Fibroblast of lung (primary cell): ENCODE measurements around the gene NRXN2. TPM values are rescaled to one million over a fixed set of nuclear protein-coding genes. Genes with fewer than 3 reads are reported as not detected.

ENCODE experiments used
- DNase-seq, 2 donors: peaks; one replicate each; pipeline versions ENCODE4 v3.0.0 to v3.0.0-alpha.2; 2010; ENCODE audit warnings: low read depth in 2 of 2
- H2AFZ ChIP-seq: 2 replicates; pipeline ENCODE4 v1.5.1; 2012; ENCODE audit warnings: low read length, control low read depth, inconsistent platforms
- H3K27ac ChIP-seq: 2 replicates; pipeline ENCODE4 v1.5.1; 2011; ENCODE audit warnings: low read length, control low read depth; ENCODE audit not compliant: insufficient read depth
- H3K27me3 ChIP-seq: 2 replicates; pipeline ENCODE4 v1.5.1; 2011; ENCODE audit warnings: mild to moderate bottlenecking, low read length; ENCODE audit not compliant: control insufficient read depth, insufficient read depth
- H3K36me3 ChIP-seq: 2 replicates; pipeline ENCODE4 v1.5.1; 2011; ENCODE audit warnings: low read length; ENCODE audit not compliant: control insufficient read depth, insufficient read depth
- H3K4me1 ChIP-seq: 2 replicates; pipeline ENCODE4 v1.5.1; 2011; ENCODE audit warnings: low read length; ENCODE audit not compliant: control insufficient read depth, insufficient read depth; ENCODE audit errors: extremely low read depth
- H3K4me2 ChIP-seq: 2 replicates; pipeline ENCODE4 v1.5.1; 2011; ENCODE audit warnings: low read length, control low read depth; ENCODE audit not compliant: insufficient read depth; ENCODE audit errors: extremely low read depth
- H3K4me3 ChIP-seq, 4 experiments: fragments of 200-600 bp in 1 of 4; sonication (generic) in 1 of 4; replicated peaks in 1 of 4; 2 replicates each; pipeline ENCODE4 v1.5.1; 2011 to 2016; ENCODE audit warnings: low read length in 4 of 4, low read depth in 3 of 4, mild to moderate bottlenecking in 3 of 4, control low read depth in 2 of 4, inconsistent platforms in 1 of 4, mixed read lengths in 1 of 4; ENCODE audit not compliant: insufficient read depth in 1 of 4; ENCODE audit errors: control extremely low read depth in 1 of 4
- H3K79me2 ChIP-seq: 2 replicates; pipeline ENCODE4 v1.5.1; 2012; ENCODE audit warnings: mild to moderate bottlenecking, low read length, inconsistent platforms; ENCODE audit not compliant: control insufficient read depth, insufficient read depth
- H3K9ac ChIP-seq: 2 replicates; pipeline ENCODE4 v1.5.1; 2011; ENCODE audit warnings: mild to moderate bottlenecking, low read length, control low read depth; ENCODE audit not compliant: insufficient read depth
- H3K9me3 ChIP-seq: 2 replicates; pipeline ENCODE4 v1.5.1; 2012; ENCODE audit warnings: low read depth, low read length; ENCODE audit not compliant: control insufficient read depth, insufficient read depth
- H4K20me1 ChIP-seq: 2 replicates; pipeline ENCODE4 v1.5.1; 2011; ENCODE audit warnings: low read length; ENCODE audit not compliant: control insufficient read depth, insufficient read depth; ENCODE audit errors: extremely low read depth
- EZH2 ChIP-seq: IDR thresholded peaks from 2 replicates; pipeline ENCODE4 v1.5.1; 2012; ENCODE audit warnings: low read length, control low read depth, mild to moderate bottlenecking; ENCODE audit errors: missing control alignments
- polyA plus RNA-seq, 2 donors: library from polyadenylated mRNA; depleted of rRNA in 1 of 2; stranded (reverse) in 1 of 2; unstranded in 1 of 2; fragments of >200 nt; gene quantifications; 2 replicates each; pipeline ENCODE4 v1.2.1, GENCODE V29; 2011 to 2012; ENCODE audit warnings: missing spikeins in 1 of 2
- total RNA-seq: library from RNA; depleted of rRNA; stranded (reverse); fragments of >200 nt; gene quantifications from 2 replicates; pipeline ENCODE4 v1.2.1, GENCODE V29; 2014
- TF ChIP-seq, protein P1 (sequence below), 2 donors: IDR thresholded peaks in 1 of 2; conservative IDR thresholded peaks in 1 of 2; 1 replicate in 1 of 2; 2 replicates in 1 of 2; pipeline ENCODE4 v1.5.1; 2011 to 2012; ENCODE audit warnings: low read length in 2 of 2, control low read depth in 1 of 2, inconsistent platforms in 1 of 2, low read depth in 1 of 2, mild to moderate bottlenecking in 1 of 2

Gene NRXN2
- total and polyA plus RNA-seq, 2 donors (not counting 1 experiment from before 2014, with no cell fraction given), result under 0.01 to 0.75 TPM

DNA sequence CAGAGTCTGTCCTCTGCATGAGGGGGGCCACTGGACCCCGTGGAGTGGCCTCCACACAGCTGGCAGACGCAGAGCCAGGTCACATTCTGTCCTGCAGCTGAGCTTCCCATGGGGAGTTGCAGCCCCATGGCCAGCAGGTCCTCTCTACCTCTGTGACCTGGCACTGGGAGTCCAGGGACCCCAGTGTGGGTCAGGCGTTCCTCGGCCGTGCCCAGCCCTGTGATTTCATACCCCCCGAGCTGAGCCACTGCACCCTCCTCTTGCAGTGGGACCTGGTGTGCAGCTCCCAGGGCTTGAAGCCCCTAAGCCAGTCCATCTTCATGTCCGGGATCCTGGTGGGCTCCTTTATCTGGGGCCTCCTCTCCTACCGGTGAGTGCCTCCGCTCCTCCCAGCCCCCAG lies 164.1 kb downstream of the NRXN2 start:
- Histone ChIP-seq H4K20me1 (no peaks in the 10 kb centered on the region), H3K36me3 (no peaks in the 10 kb centered on the region), H3K9me3 (no peaks in the 10 kb centered on the region), H3K79me2 (no peaks in the 10 kb centered on the region), H3K4me3 (no peak overlapping the region), H3K27me3 (no peaks in the 10 kb centered on the region), H3K9ac (no peak overlapping the region), H2AFZ (no peak overlapping the region), H3K27ac (no peak overlapping the region), H3K4me2 (no peak overlapping the region), H3K4me1 (peaks cover 4% of the 10 kb centered on the region)
- TF ChIP-seq, protein P1, sequence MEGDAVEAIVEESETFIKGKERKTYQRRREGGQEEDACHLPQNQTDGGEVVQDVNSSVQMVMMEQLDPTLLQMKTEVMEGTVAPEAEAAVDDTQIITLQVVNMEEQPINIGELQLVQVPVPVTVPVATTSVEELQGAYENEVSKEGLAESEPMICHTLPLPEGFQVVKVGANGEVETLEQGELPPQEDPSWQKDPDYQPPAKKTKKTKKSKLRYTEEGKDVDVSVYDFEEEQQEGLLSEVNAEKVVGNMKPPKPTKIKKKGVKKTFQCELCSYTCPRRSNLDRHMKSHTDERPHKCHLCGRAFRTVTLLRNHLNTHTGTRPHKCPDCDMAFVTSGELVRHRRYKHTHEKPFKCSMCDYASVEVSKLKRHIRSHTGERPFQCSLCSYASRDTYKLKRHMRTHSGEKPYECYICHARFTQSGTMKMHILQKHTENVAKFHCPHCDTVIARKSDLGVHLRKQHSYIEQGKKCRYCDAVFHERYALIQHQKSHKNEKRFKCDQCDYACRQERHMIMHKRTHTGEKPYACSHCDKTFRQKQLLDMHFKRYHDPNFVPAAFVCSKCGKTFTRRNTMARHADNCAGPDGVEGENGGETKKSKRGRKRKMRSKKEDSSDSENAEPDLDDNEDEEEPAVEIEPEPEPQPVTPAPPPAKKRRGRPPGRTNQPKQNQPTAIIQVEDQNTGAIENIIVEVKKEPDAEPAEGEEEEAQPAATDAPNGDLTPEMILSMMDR (conservative IDR thresholded peaks at IDR 0.05 in 1 of 2, IDR thresholded peaks at IDR 0.05 in 1 of 2; ENCODE audit: low read depth in 1 of 2, low read length in 2 of 2), result no peak
- no peak for TF ChIP-seq EZH2
- no peak for DNase-seq

DNA sequence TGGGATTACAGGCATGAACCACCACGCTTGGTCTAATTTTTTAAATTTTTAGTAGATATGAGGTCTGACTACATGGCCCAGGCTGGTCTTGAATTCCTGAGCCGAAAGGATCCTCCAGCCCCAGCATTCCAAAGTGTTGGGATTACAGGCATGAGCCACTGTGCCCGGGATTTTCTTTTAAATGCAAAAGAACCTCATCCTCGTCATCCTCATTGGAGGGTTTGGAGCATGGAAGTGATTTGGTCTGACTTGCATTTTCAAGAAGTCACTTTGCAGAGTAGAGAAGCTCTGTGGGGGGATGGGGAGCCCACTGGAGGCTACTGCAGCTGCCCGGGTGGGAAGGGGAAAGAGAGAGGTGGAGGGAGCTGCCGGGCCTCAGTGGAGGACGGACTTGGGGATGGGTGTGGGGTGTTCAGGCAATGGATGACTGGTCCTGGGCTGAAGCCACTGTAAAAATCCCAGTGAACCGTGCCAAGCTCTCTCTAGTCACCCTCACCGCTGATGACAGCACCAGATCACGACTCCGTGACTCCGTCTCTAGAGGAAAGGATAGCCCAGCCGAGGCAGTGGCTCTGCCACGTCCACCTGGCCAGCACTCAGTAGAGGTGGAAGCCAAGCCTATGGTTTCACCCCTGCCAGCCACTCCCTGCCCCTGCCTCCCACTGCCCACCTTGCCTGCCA lies 164.8 kb downstream of the NRXN2 start:
- Histone ChIP-seq H3K4me1 (peaks cover 6% of the 10 kb centered on the region), H3K4me3 (no peak overlapping the region), H3K9me3 (no peaks in the 10 kb centered on the region), H3K27ac (no peak overlapping the region), H3K36me3 (no peaks in the 10 kb centered on the region), H3K27me3 (no peaks in the 10 kb centered on the region), H2AFZ (no peak overlapping the region), H4K20me1 (no peaks in the 10 kb centered on the region), H3K4me2 (no peak overlapping the region), H3K79me2 (no peaks in the 10 kb centered on the region), H3K9ac (no peak overlapping the region)
- DNase-seq, result no peak
- TF ChIP-seq, protein P1 (conservative IDR thresholded peaks at IDR 0.05 in 1 of 2, IDR thresholded peaks at IDR 0.05 in 1 of 2; ENCODE audit: low read depth in 1 of 2, low read length in 2 of 2), result no peak
- no peak for TF ChIP-seq EZH2

DNA sequence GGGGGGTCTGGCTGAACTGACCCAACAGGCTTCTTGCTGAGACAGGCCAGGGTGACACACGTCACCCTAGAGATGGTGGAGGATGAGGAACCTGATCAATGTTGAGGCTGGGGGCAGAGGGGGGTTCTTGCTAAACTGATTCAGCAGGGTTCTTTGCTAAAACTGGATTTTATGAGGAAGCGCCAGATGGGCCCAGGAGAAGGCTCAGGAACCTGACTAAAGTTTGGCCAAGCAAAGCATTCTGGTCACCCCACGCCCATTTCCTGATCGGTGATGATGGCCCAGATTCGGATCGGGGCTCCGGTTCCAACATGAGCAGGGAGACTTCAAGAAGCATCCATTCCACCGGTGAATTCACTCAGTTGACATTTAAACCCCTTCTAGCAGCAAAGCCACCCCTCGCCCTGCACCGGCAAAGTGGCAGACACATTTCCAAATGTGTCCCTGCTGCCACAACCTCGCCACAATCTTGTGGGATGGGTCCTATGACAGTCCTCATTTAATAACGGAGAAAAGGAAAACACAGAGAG lies 166.2 kb downstream of the NRXN2 start:
- DNase-seq, result no peak
- H3K9ac ChIP-seq, result no peak overlapping the region
- H3K9me3 ChIP-seq, result no peaks in the 10 kb centered on the region
- no peaks in the 10 kb centered on the region for H3K36me3 ChIP-seq
- TF ChIP-seq EZH2, result no peak
- TF ChIP-seq, protein P1 (conservative IDR thresholded peaks at IDR 0.05 in 1 of 2, IDR thresholded peaks at IDR 0.05 in 1 of 2; ENCODE audit: low read depth in 1 of 2, low read length in 2 of 2), result no peak
- no peak overlapping the region for H3K4me3 ChIP-seq
- no peak overlapping the region for H3K4me2 ChIP-seq
- H3K27ac ChIP-seq, result no peak overlapping the region
- no peaks in the 10 kb centered on the region for H3K27me3 ChIP-seq
- H3K79me2 ChIP-seq, result no peaks in the 10 kb centered on the region
- no peaks in the 10 kb centered on the region for H4K20me1 ChIP-seq
- peaks cover 6% of the 10 kb centered on the region for H3K4me1 ChIP-seq
- H2AFZ ChIP-seq, result no peak overlapping the region

Other genes with a start within 250 kb of the NRXN2 start
- gene SLC22A11, start 167.3 kb downstream of the NRXN2 start, total RNA-seq, result not detected in 2 replicates
- gene SLC22A11, start 167.3 kb downstream of the NRXN2 start, polyA plus RNA-seq, result not detected in 2 replicates
- not detected in 2 replicates for gene SLC22A12, start 132.0 kb downstream of the NRXN2 start, total RNA-seq
- gene SLC22A12, start 132.0 kb downstream of the NRXN2 start, polyA plus RNA-seq, result not detected in 2 replicates
- gene RASGRP2, start 20.9 kb upstream of the NRXN2 start, total RNA-seq, result 0.26 and 1.2 TPM in 2 replicates
- gene RASGRP2, start 20.9 kb upstream of the NRXN2 start, polyA plus RNA-seq, result 0.71 and 5.2 TPM in 2 replicates
- gene PYGM, start 36.8 kb upstream of the NRXN2 start, total RNA-seq, result 0.26 and 0.50 TPM in 2 replicates
- gene PYGM, start 36.8 kb upstream of the NRXN2 start, polyA plus RNA-seq, result 0.18 and 1.9 TPM in 2 replicates
- gene SF1, start 55.3 kb upstream of the NRXN2 start, total RNA-seq, result 62.7 and 78.9 TPM in 2 replicates
- gene SF1, start 55.3 kb upstream of the NRXN2 start, polyA plus RNA-seq, result 105 and 133 TPM in 2 replicates
- gene MAP4K2, start 80.0 kb upstream of the NRXN2 start, total RNA-seq, result 4.9 and 9.2 TPM in 2 replicates
- gene MAP4K2, start 80.0 kb upstream of the NRXN2 start, polyA plus RNA-seq, result 6.4 and 9.2 TPM in 2 replicates
- 12.1 and 13.7 TPM in 2 replicates for gene MEN1, start 87.4 kb upstream of the NRXN2 start, total RNA-seq
- gene MEN1, start 87.4 kb upstream of the NRXN2 start, polyA plus RNA-seq, result 8.9 and 14.2 TPM in 2 replicates
- gene CDC42BPG, start 121.5 kb upstream of the NRXN2 start, total RNA-seq, result 0.33 and 0.77 TPM in 2 replicates
- 0.02 and 0.03 TPM in 2 replicates for gene CDC42BPG, start 121.5 kb upstream of the NRXN2 start, polyA plus RNA-seq
- 40.8 and 71.3 TPM in 2 replicates for gene EHD1, start 155.4 kb upstream of the NRXN2 start, total RNA-seq
- 240 and 248 TPM in 2 replicates for gene EHD1, start 155.4 kb upstream of the NRXN2 start, polyA plus RNA-seq
- gene ATG2A, start 194.0 kb upstream of the NRXN2 start, total RNA-seq, result 7.4 and 9.9 TPM in 2 replicates
- gene ATG2A, start 194.0 kb upstream of the NRXN2 start, polyA plus RNA-seq, result 3.1 and 5.1 TPM in 2 replicates
- 6.2 and 12.1 TPM in 2 replicates for gene PPP2R5B, start 201.5 kb upstream of the NRXN2 start, total RNA-seq
- 10.9 and 12.4 TPM in 2 replicates for gene PPP2R5B, start 201.5 kb upstream of the NRXN2 start, polyA plus RNA-seq
- gene GPHA2, start 212.7 kb upstream of the NRXN2 start, total RNA-seq, result not detected in 2 replicates
- gene GPHA2, start 212.7 kb upstream of the NRXN2 start, polyA plus RNA-seq, result not detected in 2 replicates
- gene MAJIN, start 248.9 kb upstream of the NRXN2 start, total RNA-seq, result not detected in 2 replicates
- gene MAJIN, start 248.9 kb upstream of the NRXN2 start, polyA plus RNA-seq, result not detected in 2 replicates